Vagina (tissue), 2 donors: ENCODE measurements around the gene SLC1A1. TPM values are rescaled to one million over a fixed set of nuclear protein-coding genes. Genes with fewer than 3 reads are reported as not detected.
"Not testable (repeated sequence)": the region's sequence is repeated elsewhere in the genome, so short reads cannot be mapped to it uniquely, and the experiment has no call there.

Experiments
- DNase-seq, 2 donors: peaks; one replicate each; pipeline ENCODE4 v3.0.0-alpha.2; 2017; ENCODE audit errors: extremely low spot score in 2 of 2
- H3K27ac ChIP-seq: fragments of 200-600 bp; sonication (generic); one replicate; pipeline ENCODE4 v1.5.1; 2019
- H3K27me3 ChIP-seq: fragments of 200-600 bp; sonication (generic); one replicate; pipeline ENCODE4 v1.5.1; 2019
- H3K36me3 ChIP-seq, 2 donors: fragments of 200-600 bp; sonication (generic); one replicate each; pipeline ENCODE4 v1.5.1; 2017 to 2019
- H3K4me1 ChIP-seq: fragments of 200-600 bp; sonication (generic); one replicate; pipeline ENCODE4 v1.5.1; 2019
- H3K4me3 ChIP-seq, 2 donors: fragments of 200-600 bp; sonication (generic); 1 replicate in 1 of 2; 2 replicates in 1 of 2; pipeline ENCODE4 v1.5.1; 2016 to 2019
- H3K9me3 ChIP-seq: fragments of 200-600 bp; sonication (generic); one replicate; pipeline ENCODE4 v1.5.1; 2019
- CTCF ChIP-seq, 3 experiments: fragments of 450-650 bp in 2 of 3; fragments of 200-600 bp in 1 of 3; sonication (generic) in 1 of 3; IDR thresholded peaks; one replicate each; pipeline ENCODE4 v1.5.1; 2017 to 2019; ENCODE audit warnings: antibody characterized with exemption in 3 of 3, mild to moderate bottlenecking in 2 of 3, moderate library complexity in 2 of 3
- POLR2A ChIP-seq, 2 donors: fragments of 450-650 bp; IDR thresholded peaks; one replicate each; pipeline ENCODE4 v1.6.1; 2017; ENCODE audit warnings: antibody characterized with exemption in 2 of 2, mild to moderate bottlenecking in 2 of 2, moderate library complexity in 2 of 2
- POLR2AphosphoS5 ChIP-seq, 2 donors: sonication (generic); formaldehyde crosslinking; IDR thresholded peaks; one replicate each; pipeline ENCODE4 v1.9.0; 2017; ENCODE audit warnings: antibody characterized with exemption in 2 of 2, mild to moderate bottlenecking in 2 of 2, low read depth in 1 of 2; ENCODE audit not compliant: insufficient read depth in 1 of 2
- intact Hi-C: fragments of 100-400 bp; cut with DNase I; formaldehyde crosslinking; loops from one replicate; pipeline ENCODE4 v1.15.1; 2023
- total RNA-seq: library from RNA; depleted of rRNA; stranded (reverse); fragments of >200 nt; gene quantifications from one replicate; pipeline ENCODE4 v1.2.3, GENCODE V29; 2016

SLC1A1 gene
- total RNA-seq, 1 donor from 2014 or later, result 1.5 TPM

GRCh38 chr9:4538621-4539020 lies 48.4 kb downstream of the SLC1A1 start:
- TF ChIP-seq POLR2AphosphoS5 (IDR thresholded peaks at IDR 0.05; ENCODE audit: insufficient read depth in 1 of 2, low read depth in 1 of 2) (no peak), POLR2A (IDR thresholded peaks at IDR 0.05) (no peak), CTCF (IDR thresholded peaks at IDR 0.05) (no peak)
- H3K4me1 ChIP-seq, result no peaks in the 10 kb centered on the region
- intact Hi-C loops, result no loop called here
- no peaks in the 10 kb centered on the region for H3K27me3 ChIP-seq
- peaks cover 0 to 6% of the 10 kb centered on the region in 2 donors for H3K36me3 ChIP-seq
- H3K9me3 ChIP-seq, result no peaks in the 10 kb centered on the region
- no peak overlapping the region for H3K27ac ChIP-seq
- no peak overlapping the region for H3K4me3 ChIP-seq
- no peak for DNase-seq

DNA sequence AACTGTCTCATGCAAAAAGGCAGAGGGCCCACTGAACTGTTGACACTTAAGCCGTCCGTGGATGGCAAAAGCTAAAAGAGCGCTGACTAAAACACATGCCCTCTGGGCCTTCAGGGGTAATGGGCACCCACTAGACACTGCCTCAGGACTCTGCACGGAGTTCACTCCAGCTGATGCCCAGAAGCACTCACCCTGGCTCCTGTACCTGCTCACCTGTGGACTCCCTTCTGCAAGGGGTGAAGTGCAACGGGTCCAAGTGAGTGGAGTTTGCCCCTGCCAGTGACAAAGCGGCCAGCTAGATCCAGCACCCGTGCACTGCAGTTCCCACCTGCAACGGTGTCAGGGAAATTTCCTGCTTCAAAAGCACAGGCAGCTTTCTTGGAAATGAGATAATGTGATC lies 50.2 kb downstream of the SLC1A1 start:
- intact Hi-C loops, result no loop called here
- peak in 1 of 2 donors; percentile 67 for DNase-seq
- H3K9me3 ChIP-seq, result no peaks in the 10 kb centered on the region
- H3K27ac ChIP-seq, result no peak overlapping the region
- H3K4me3 ChIP-seq, result no peak overlapping the region
- H3K36me3 ChIP-seq, result peaks cover 0 to 6% of the 10 kb centered on the region in 2 donors
- H3K27me3 ChIP-seq, result no peaks in the 10 kb centered on the region
- no peak for TF ChIP-seq POLR2AphosphoS5 (IDR thresholded peaks at IDR 0.05; ENCODE audit: insufficient read depth in 1 of 2, low read depth in 1 of 2)
- TF ChIP-seq CTCF (IDR thresholded peaks at IDR 0.05), result no peak
- no peak for TF ChIP-seq POLR2A (IDR thresholded peaks at IDR 0.05)
- no peaks in the 10 kb centered on the region for H3K4me1 ChIP-seq

- no peaks in the 10 kb centered on the region for H3K27me3 ChIP-seq
Observed at GRCh38 chr9:4541281-4541680, 51.0 kb downstream of the SLC1A1 start.

DNA sequence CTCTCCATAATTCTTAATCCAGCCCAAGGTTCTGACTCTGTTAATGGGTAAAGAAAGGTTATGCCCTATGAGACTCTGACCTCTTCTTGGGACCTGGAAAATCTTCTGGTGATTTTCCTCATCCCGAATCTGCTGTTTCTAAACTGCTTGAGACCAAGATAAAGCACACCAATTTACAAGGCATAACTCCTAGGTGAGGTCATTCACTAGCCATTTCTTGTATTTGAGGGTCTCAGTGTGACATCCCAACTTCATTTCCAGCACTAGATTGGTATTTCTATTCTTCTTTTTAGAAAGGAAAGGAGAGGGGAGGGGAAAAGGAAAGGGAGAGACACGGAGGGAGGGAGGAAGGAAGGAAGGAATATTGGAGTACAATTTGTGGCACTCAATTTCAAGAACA lies 51.6 kb downstream of the SLC1A1 start:
- Histone ChIP-seq H3K36me3 (peaks cover 0 to 6% of the 10 kb centered on the region in 2 donors), H3K4me3 (no peak overlapping the region), H3K27ac (no peak overlapping the region), H3K27me3 (no peaks in the 10 kb centered on the region), H3K4me1 (no peaks in the 10 kb centered on the region), H3K9me3 (no peaks in the 10 kb centered on the region)
- DNase-seq, result no peak
- intact Hi-C loops, result no loop called here
- TF ChIP-seq CTCF (IDR thresholded peaks at IDR 0.05), result no peak
- no peak for TF ChIP-seq POLR2AphosphoS5 (IDR thresholded peaks at IDR 0.05; ENCODE audit: insufficient read depth in 1 of 2, low read depth in 1 of 2)
- TF ChIP-seq POLR2A (IDR thresholded peaks at IDR 0.05), result no peak

More at GRCh38 chr9:4541281-4541680, 51.0 kb downstream of the SLC1A1 start:
- TF ChIP-seq POLR2A (IDR thresholded peaks at IDR 0.05) (no peak), POLR2AphosphoS5 (IDR thresholded peaks at IDR 0.05; ENCODE audit: insufficient read depth in 1 of 2, low read depth in 1 of 2) (no peak), CTCF (IDR thresholded peaks at IDR 0.05) (no peak)
- no peak overlapping the region for H3K27ac ChIP-seq
- H3K9me3 ChIP-seq, result no peaks in the 10 kb centered on the region
- H3K36me3 ChIP-seq, result peaks cover 0 to 6% of the 10 kb centered on the region in 2 donors
- intact Hi-C loops, result no loop called here
- no peak for DNase-seq
- H3K4me1 ChIP-seq, result no peaks in the 10 kb centered on the region
- H3K4me3 ChIP-seq, result no peak overlapping the region

DNA sequence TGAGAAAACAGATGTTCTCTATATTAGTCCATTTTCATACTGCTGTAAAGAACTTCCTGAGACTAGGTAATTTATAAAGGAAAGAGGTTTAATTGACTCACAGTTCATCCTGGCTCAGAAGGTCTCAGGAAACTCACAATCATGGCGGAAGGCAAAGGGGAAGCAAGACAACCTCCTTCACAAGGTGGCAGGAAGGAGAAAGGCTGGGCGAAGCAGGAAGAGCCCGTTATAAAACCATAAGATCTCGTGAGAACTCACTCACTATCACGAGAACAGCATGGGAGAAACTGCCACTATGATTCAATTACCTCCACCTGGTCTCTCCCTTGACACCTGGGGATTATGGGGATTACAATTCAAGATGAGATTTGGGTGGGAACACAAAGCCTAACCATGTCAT lies 54.4 kb downstream of the SLC1A1 start:
- H3K36me3 ChIP-seq, H3K4me1 ChIP-seq, H3K27me3 ChIP-seq, DNase-seq, intact Hi-C loops, H3K9me3 ChIP-seq, H3K4me3 ChIP-seq, H3K27ac ChIP-seq: not testable (repeated sequence)

- Histone ChIP-seq H3K9me3 (no peaks in the 10 kb centered on the region), H3K27ac (no peak overlapping the region), H3K4me1 (no peaks in the 10 kb centered on the region), H3K4me3 (no peak overlapping the region), H3K36me3 (no peaks in the 10 kb centered on the region), H3K27me3 (no peaks in the 10 kb centered on the region)
- intact Hi-C loops, result no loop called here
- no peak for TF ChIP-seq CTCF (IDR thresholded peaks at IDR 0.05)
- TF ChIP-seq POLR2AphosphoS5 (IDR thresholded peaks at IDR 0.05; ENCODE audit: insufficient read depth in 1 of 2, low read depth in 1 of 2), result no peak
- no peak for TF ChIP-seq POLR2A (IDR thresholded peaks at IDR 0.05)
- no peak for DNase-seq
Observed at GRCh38 chr9:4547016-4547415, 56.7 kb downstream of the SLC1A1 start.
